RWPE2 (cell line): ENCODE data around the gene RSPO1.
A peak's percentile ranks its signal among the peaks of the same experiment; 100 is the strongest.

Source experiments
- ATAC-seq: fragments of 200-7000 bp; cut with Tn5 transposase; 3 replicates; pipeline ENCODE4 v1.9.1; 2021; ENCODE audit warnings: low read depth
- DNase-seq: peaks from one replicate; pipeline ENCODE4 v3.0.0-alpha.2; 2020; ENCODE audit warnings: low spot score
- H3K27ac ChIP-seq: fragments of 450-650 bp; 2 replicates; pipeline ENCODE4 v1.5.1; 2017; ENCODE audit warnings: mild to moderate bottlenecking; ENCODE audit not compliant: poor library complexity, severe bottlenecking
- H3K27me3 ChIP-seq: fragments of 250-450 bp; sonication (Bioruptor Pico); 2 replicates; pipeline ENCODE4 v1.5.1; 2021; ENCODE audit warnings: mild to moderate bottlenecking, moderate library complexity; ENCODE audit not compliant: insufficient read depth, poor library complexity, severe bottlenecking
- H3K36me3 ChIP-seq: fragments of 250-450 bp; sonication (Bioruptor Pico); 2 replicates; pipeline ENCODE4 v1.5.1; 2020; ENCODE audit warnings: low read depth, mild to moderate bottlenecking, moderate library complexity
- H3K4me1 ChIP-seq: fragments of 250-450 bp; sonication (Bioruptor Pico); 2 replicates; pipeline ENCODE4 v1.5.1; 2021; ENCODE audit warnings: mild to moderate bottlenecking, moderate library complexity; ENCODE audit not compliant: insufficient read depth, poor library complexity, severe bottlenecking
- H3K4me3 ChIP-seq: fragments of 250-450 bp; sonication (Bioruptor Pico); 2 replicates; pipeline ENCODE4 v1.5.1; 2021; ENCODE audit warnings: mild to moderate bottlenecking, moderate library complexity; ENCODE audit not compliant: severe bottlenecking
- H3K9me3 ChIP-seq: fragments of 250-450 bp; sonication (Bioruptor Pico); 2 replicates; pipeline ENCODE4 v1.5.1; 2021; ENCODE audit warnings: mild to moderate bottlenecking, moderate library complexity; ENCODE audit not compliant: severe bottlenecking
- CTCF ChIP-seq: fragments of 450-650 bp; IDR thresholded peaks from one replicate; pipeline ENCODE4 v1.5.1; 2017; ENCODE audit warnings: mild to moderate bottlenecking, moderate library complexity; ENCODE audit not compliant: poor library complexity, severe bottlenecking

RSPO1 gene

GRCh38 chr1:37601441-37601840 lies 33.3 kb downstream of the RSPO1 start:
- ATAC-seq (no peak), DNase-seq (no peak)
- H3K27ac ChIP-seq: no peak overlapping the region
- no peak overlapping the region for H3K4me3 ChIP-seq
- no peaks in the 10 kb centered on the region for H3K4me1 ChIP-seq
- H3K27me3 ChIP-seq: no peaks in the 10 kb centered on the region
- no peaks in the 10 kb centered on the region for H3K9me3 ChIP-seq
- no peaks in the 10 kb centered on the region for H3K36me3 ChIP-seq
- TF ChIP-seq CTCF: no peak

- Histone ChIP-seq H3K36me3 (no peaks in the 10 kb centered on the region), H3K4me3 (no peak overlapping the region), H3K9me3 (no peaks in the 10 kb centered on the region), H3K4me1 (peaks cover under 1% of the 10 kb centered on the region), H3K27me3 (no peaks in the 10 kb centered on the region), H3K27ac (no peak overlapping the region)
- ATAC-seq (no peak), DNase-seq (no peak)
- no peak for TF ChIP-seq CTCF
Measured at GRCh38 chr1:37599940-37600339, 34.8 kb downstream of the RSPO1 start.

- ATAC-seq (peak; percentile 11), DNase-seq (no peak)
- Histone ChIP-seq H3K36me3 (peaks cover 32% of the 10 kb centered on the region), H3K4me1 (peaks cover 11% of the 10 kb centered on the region), H3K4me3 (peak overlapping the region; percentile 71), H3K9me3 (no peaks in the 10 kb centered on the region), H3K27me3 (no peaks in the 10 kb centered on the region), H3K27ac (no peak overlapping the region)
- no peak for TF ChIP-seq CTCF
Measured at GRCh38 chr1:37596182-37596667, 38.5 kb downstream of the RSPO1 start.

- no peak for TF ChIP-seq CTCF
- no peaks in the 10 kb centered on the region for H3K27me3 ChIP-seq
- DNase-seq: peak; percentile 91
- H3K9me3 ChIP-seq: no peaks in the 10 kb centered on the region
- peak within 1 kb of the TSS; percentile 37 for H3K27ac ChIP-seq
- H3K36me3 ChIP-seq: peaks cover 38% of the 10 kb centered on the region
- H3K4me3 ChIP-seq: peak within 1 kb of the TSS; percentile 71
- ATAC-seq: peak; percentile 99
- H3K4me1 ChIP-seq: peaks cover 11% of the 10 kb centered on the region
Measured at GRCh38 chr1:37595440-37596181, 39.1 kb downstream of the RSPO1 start, which contains the start of gene GNL2. TSS of gene GNL2 (minus strand) at chr1:37595937. CDS start at chr1:37595822, 115 bp downstream.

GRCh38 chr1:37593726-37594125 lies 41.0 kb downstream of the RSPO1 start:
- Histone ChIP-seq H3K9me3 (no peaks in the 10 kb centered on the region), H3K36me3 (peaks cover 57% of the 10 kb centered on the region), H3K27ac (no peak overlapping the region), H3K4me1 (peaks cover 11% of the 10 kb centered on the region), H3K27me3 (no peaks in the 10 kb centered on the region), H3K4me3 (no peak overlapping the region)
- TF ChIP-seq CTCF: no peak
- DNase-seq (no peak), ATAC-seq (no peak)
